22Rv1 (cell line): ENCODE data around the gene GEMIN8.

ENCODE experiments used
- CTCF ChIP-seq: fragments of 450-650 bp; IDR thresholded peaks from 2 replicates; pipeline ENCODE4 v1.5.1; 2017; ENCODE audit warnings: mild to moderate bottlenecking
- ZFX ChIP-seq: fragments of 450-650 bp; IDR thresholded peaks from 2 replicates; pipeline ENCODE4 v1.6.1; 2017; ENCODE audit warnings: antibody characterized with exemption, borderline replicate concordance

- no peak for TF ChIP-seq CTCF
- no peak for TF ChIP-seq ZFX
These were observed 16.6 kb downstream of the GEMIN8 start for GRCh38 chrX:14013054-14013453.
